Measurements from ENCODE around the gene PGR. TPM values are rescaled to one million over a fixed set of nuclear protein-coding genes. Genes with fewer than 3 reads are reported as not detected.

The PGR gene
- polyA plus RNA-seq, 1 donor (not counting 4 experiments of a cell fraction or from before 2014, with no cell fraction given), result not detected

GRCh38 chr11:101030015-101030414, 99.6 kb downstream of the PGR start:
- Histone ChIP-seq H2AFZ (ENCODE audit: control insufficient read depth, low read length) (no peak overlapping the region), H3K9me1 (ENCODE audit: control insufficient read depth, extremely low read depth, insufficient read depth, low read length) (no peaks in the 10 kb centered on the region), H3K4me2 (ENCODE audit: control insufficient read depth, extremely low read depth, insufficient read depth, low read depth, low read length) (no peak overlapping the region), H3K79me2 (ENCODE audit: control insufficient read depth, insufficient read depth, low read length) (no peaks in the 10 kb centered on the region), H3K9me3 (ENCODE audit: control insufficient read depth, low read depth, low read length) (no peaks in the 10 kb centered on the region), H3K27me3 (ENCODE audit: control insufficient read depth, extremely low read depth, insufficient read depth, low read length) (no peaks in the 10 kb centered on the region), H3K36me3 (ENCODE audit: control insufficient read depth in 2 of 2, extremely low read depth in 1 of 2, insufficient read depth in 2 of 2, low read length in 2 of 2) (no peaks in the 10 kb centered on the region), H3K9ac (ENCODE audit: control insufficient read depth, extremely low read depth, insufficient read depth, low read length) (no peak overlapping the region), H4K20me1 (ENCODE audit: control insufficient read depth, extremely low read depth, insufficient read depth, low read length) (no peaks in the 10 kb centered on the region), H3K4me1 (ENCODE audit: control insufficient read depth, extremely low read depth, insufficient read depth, low read length) (no peaks in the 10 kb centered on the region), H3K27ac (ENCODE audit: control insufficient read depth, insufficient read depth, low read length) (no peak overlapping the region), H3K4me3 (ENCODE audit: control insufficient read depth in 2 of 3, extremely low read depth in 1 of 3, insufficient read depth in 2 of 3, low read depth in 1 of 3, low read length in 3 of 3) (no peak overlapping the region)
- dilution Hi-C loops (cut with MboI; ENCODE audit: extremely low pct_ligation_motif_present, low sequenced_read_pairs), result no loop called here
- FAIRE-seq (no peak), DNase-seq (ENCODE audit: low read depth, low spot score) (no peak)
- TF ChIP-seq, protein P1, sequence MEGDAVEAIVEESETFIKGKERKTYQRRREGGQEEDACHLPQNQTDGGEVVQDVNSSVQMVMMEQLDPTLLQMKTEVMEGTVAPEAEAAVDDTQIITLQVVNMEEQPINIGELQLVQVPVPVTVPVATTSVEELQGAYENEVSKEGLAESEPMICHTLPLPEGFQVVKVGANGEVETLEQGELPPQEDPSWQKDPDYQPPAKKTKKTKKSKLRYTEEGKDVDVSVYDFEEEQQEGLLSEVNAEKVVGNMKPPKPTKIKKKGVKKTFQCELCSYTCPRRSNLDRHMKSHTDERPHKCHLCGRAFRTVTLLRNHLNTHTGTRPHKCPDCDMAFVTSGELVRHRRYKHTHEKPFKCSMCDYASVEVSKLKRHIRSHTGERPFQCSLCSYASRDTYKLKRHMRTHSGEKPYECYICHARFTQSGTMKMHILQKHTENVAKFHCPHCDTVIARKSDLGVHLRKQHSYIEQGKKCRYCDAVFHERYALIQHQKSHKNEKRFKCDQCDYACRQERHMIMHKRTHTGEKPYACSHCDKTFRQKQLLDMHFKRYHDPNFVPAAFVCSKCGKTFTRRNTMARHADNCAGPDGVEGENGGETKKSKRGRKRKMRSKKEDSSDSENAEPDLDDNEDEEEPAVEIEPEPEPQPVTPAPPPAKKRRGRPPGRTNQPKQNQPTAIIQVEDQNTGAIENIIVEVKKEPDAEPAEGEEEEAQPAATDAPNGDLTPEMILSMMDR (optimal IDR thresholded peaks at IDR 0.05 in 1 of 3, IDR thresholded peaks at IDR 0.05 in 1 of 3, conservative IDR thresholded peaks at IDR 0.05 in 1 of 3; ENCODE audit: extremely low read depth in 1 of 3, insufficient read depth in 2 of 3, low read length in 3 of 3), result no peak
- no peak for TF ChIP-seq EZH2 (IDR thresholded peaks at IDR 0.05; ENCODE audit: low read length)

- dilution Hi-C loops (cut with MboI; ENCODE audit: extremely low pct_ligation_motif_present, low sequenced_read_pairs), result no loop called here
- Histone ChIP-seq H3K4me1 (ENCODE audit: control insufficient read depth, extremely low read depth, insufficient read depth, low read length) (no peaks in the 10 kb centered on the region), H3K36me3 (ENCODE audit: control insufficient read depth in 2 of 2, extremely low read depth in 1 of 2, insufficient read depth in 2 of 2, low read length in 2 of 2) (no peaks in the 10 kb centered on the region), H3K9me1 (ENCODE audit: control insufficient read depth, extremely low read depth, insufficient read depth, low read length) (no peaks in the 10 kb centered on the region), H3K27ac (ENCODE audit: control insufficient read depth, insufficient read depth, low read length) (no peak overlapping the region), H4K20me1 (ENCODE audit: control insufficient read depth, extremely low read depth, insufficient read depth, low read length) (no peaks in the 10 kb centered on the region), H3K4me3 (ENCODE audit: control insufficient read depth in 2 of 3, extremely low read depth in 1 of 3, insufficient read depth in 2 of 3, low read depth in 1 of 3, low read length in 3 of 3) (no peak overlapping the region), H3K9ac (ENCODE audit: control insufficient read depth, extremely low read depth, insufficient read depth, low read length) (no peak overlapping the region), H3K79me2 (ENCODE audit: control insufficient read depth, insufficient read depth, low read length) (no peaks in the 10 kb centered on the region), H3K27me3 (ENCODE audit: control insufficient read depth, extremely low read depth, insufficient read depth, low read length) (no peaks in the 10 kb centered on the region), H2AFZ (ENCODE audit: control insufficient read depth, low read length) (no peak overlapping the region), H3K9me3 (ENCODE audit: control insufficient read depth, low read depth, low read length) (no peaks in the 10 kb centered on the region), H3K4me2 (ENCODE audit: control insufficient read depth, extremely low read depth, insufficient read depth, low read depth, low read length) (no peak overlapping the region)
- FAIRE-seq (no peak), DNase-seq (ENCODE audit: low read depth, low spot score) (no peak)
- TF ChIP-seq, protein P1 (optimal IDR thresholded peaks at IDR 0.05 in 1 of 3, IDR thresholded peaks at IDR 0.05 in 1 of 3, conservative IDR thresholded peaks at IDR 0.05 in 1 of 3; ENCODE audit: extremely low read depth in 1 of 3, insufficient read depth in 2 of 3, low read length in 3 of 3), result no peak
- no peak for TF ChIP-seq EZH2 (IDR thresholded peaks at IDR 0.05; ENCODE audit: low read length)
These were observed 101.0 kb downstream of the PGR start for GRCh38 chr11:101028644-101029043.
